ENCODE results near the gene CAPRIN1.

GRCh38 chr11:34150494-34151151 lies 99.1 kb downstream of the CAPRIN1 start:
- TF ChIP-seq CTCF (IDR thresholded peaks at IDR 0.05; ENCODE audit: insufficient read depth, low read length) (no peak), POLR2AphosphoS5 (IDR thresholded peaks at IDR 0.05; ENCODE audit: low read depth) (no peak), SPI1 (IDR thresholded peaks at IDR 0.05; ENCODE audit: borderline replicate concordance, low read depth) (no peak), GABPA (IDR thresholded peaks at IDR 0.05; ENCODE audit: low read depth) (no peak)
- TF ChIP-seq, protein P1, sequence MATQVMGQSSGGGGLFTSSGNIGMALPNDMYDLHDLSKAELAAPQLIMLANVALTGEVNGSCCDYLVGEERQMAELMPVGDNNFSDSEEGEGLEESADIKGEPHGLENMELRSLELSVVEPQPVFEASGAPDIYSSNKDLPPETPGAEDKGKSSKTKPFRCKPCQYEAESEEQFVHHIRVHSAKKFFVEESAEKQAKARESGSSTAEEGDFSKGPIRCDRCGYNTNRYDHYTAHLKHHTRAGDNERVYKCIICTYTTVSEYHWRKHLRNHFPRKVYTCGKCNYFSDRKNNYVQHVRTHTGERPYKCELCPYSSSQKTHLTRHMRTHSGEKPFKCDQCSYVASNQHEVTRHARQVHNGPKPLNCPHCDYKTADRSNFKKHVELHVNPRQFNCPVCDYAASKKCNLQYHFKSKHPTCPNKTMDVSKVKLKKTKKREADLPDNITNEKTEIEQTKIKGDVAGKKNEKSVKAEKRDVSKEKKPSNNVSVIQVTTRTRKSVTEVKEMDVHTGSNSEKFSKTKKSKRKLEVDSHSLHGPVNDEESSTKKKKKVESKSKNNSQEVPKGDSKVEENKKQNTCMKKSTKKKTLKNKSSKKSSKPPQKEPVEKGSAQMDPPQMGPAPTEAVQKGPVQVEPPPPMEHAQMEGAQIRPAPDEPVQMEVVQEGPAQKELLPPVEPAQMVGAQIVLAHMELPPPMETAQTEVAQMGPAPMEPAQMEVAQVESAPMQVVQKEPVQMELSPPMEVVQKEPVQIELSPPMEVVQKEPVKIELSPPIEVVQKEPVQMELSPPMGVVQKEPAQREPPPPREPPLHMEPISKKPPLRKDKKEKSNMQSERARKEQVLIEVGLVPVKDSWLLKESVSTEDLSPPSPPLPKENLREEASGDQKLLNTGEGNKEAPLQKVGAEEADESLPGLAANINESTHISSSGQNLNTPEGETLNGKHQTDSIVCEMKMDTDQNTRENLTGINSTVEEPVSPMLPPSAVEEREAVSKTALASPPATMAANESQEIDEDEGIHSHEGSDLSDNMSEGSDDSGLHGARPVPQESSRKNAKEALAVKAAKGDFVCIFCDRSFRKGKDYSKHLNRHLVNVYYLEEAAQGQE (IDR thresholded peaks at IDR 0.05; ENCODE audit: insufficient replicate concordance, low read depth), result no peak

Data from HL-60 (cell line).